GM23338 (cell line): ENCODE results near the gene ANO6. TPM values are rescaled to one million over a fixed set of nuclear protein-coding genes. Genes with fewer than 3 reads are reported as not detected.

Experiments used
- ATAC-seq: fragments of 200-7000 bp; cut with Tn5 transposase; 3 replicates; pipeline ENCODE4 v1.9.1; 2020
- DNase-seq: peaks from one replicate; pipeline ENCODE4 v3.0.0-alpha.2; 2015; ENCODE audit warnings: low spot score
- H2AFZ ChIP-seq: fragments of 200-600 bp; sonication (generic); 2 replicates; pipeline ENCODE4 v1.8.0; 2016; ENCODE audit warnings: antibody characterized with exemption, mild to moderate bottlenecking, moderate library complexity
- H3F3A ChIP-seq: fragments of 200-600 bp; sonication (generic); replicated peaks from 2 replicates; pipeline ENCODE4 v1.8.0; 2017; ENCODE audit warnings: antibody characterized with exemption, mixed run types, low read depth
- H3K27ac ChIP-seq: fragments of 200-600 bp; sonication (generic); 2 replicates; pipeline ENCODE4 v1.6.1; 2016; ENCODE audit warnings: low read depth
- H3K27me3 ChIP-seq: fragments of 200-600 bp; sonication (generic); 2 replicates; pipeline ENCODE4 v1.8.0; 2016; ENCODE audit warnings: mild to moderate bottlenecking, mixed run types, moderate library complexity; ENCODE audit not compliant: insufficient read depth
- H3K36me3 ChIP-seq: fragments of 200-600 bp; sonication (generic); 2 replicates; pipeline ENCODE4 v1.8.0; 2016; ENCODE audit warnings: mild to moderate bottlenecking; ENCODE audit not compliant: insufficient read depth
- H3K4me1 ChIP-seq: fragments of 200-600 bp; sonication (generic); 2 replicates; pipeline ENCODE4 v1.8.0; 2016; ENCODE audit warnings: mild to moderate bottlenecking, moderate library complexity; ENCODE audit not compliant: insufficient read depth
- H3K4me2 ChIP-seq: fragments of 200-600 bp; sonication (generic); 2 replicates; pipeline ENCODE4 v1.7.1; 2017; ENCODE audit warnings: mixed run types
- H3K4me3 ChIP-seq: fragments of 200-600 bp; sonication (generic); 2 replicates; pipeline ENCODE4 v1.6.1; 2016; ENCODE audit warnings: mixed run types
- H3K79me2 ChIP-seq: fragments of 200-600 bp; sonication (generic); replicated peaks from 2 replicates; pipeline ENCODE4 v1.8.0; 2017; ENCODE audit warnings: mild to moderate bottlenecking; ENCODE audit not compliant: insufficient read depth
- H3K9me2 ChIP-seq: fragments of 200-600 bp; sonication (generic); 2 replicates; pipeline ENCODE4 v1.8.0; 2017; ENCODE audit not compliant: insufficient read depth
- H4K20me1 ChIP-seq: fragments of 200-600 bp; sonication (generic); replicated peaks from 2 replicates; pipeline ENCODE4 v1.8.0; 2017; ENCODE audit warnings: mild to moderate bottlenecking; ENCODE audit not compliant: insufficient read depth
- H3K27ac Mint-ChIP-seq: 2 replicates; pipeline ENCODE4 v1.8.0; 2020; ENCODE audit warnings: inconsistent platforms, mild to moderate bottlenecking, moderate library complexity, mixed read lengths
- H3K27me3 Mint-ChIP-seq: 3 replicates; pipeline ENCODE4 v1.8.0; 2022; ENCODE audit warnings: low read depth, mild to moderate bottlenecking, moderate library complexity, mixed read lengths, inconsistent platforms; ENCODE audit not compliant: insufficient read depth, poor library complexity
- H3K36me3 Mint-ChIP-seq: 3 replicates; pipeline ENCODE4 v1.8.0; 2021; ENCODE audit warnings: low read depth, mild to moderate bottlenecking, inconsistent platforms, moderate library complexity, mixed read lengths
- H3K4me1 Mint-ChIP-seq: 3 replicates; pipeline ENCODE4 v1.8.0; 2020; ENCODE audit warnings: mild to moderate bottlenecking, inconsistent platforms, mixed read lengths
- H3K4me3 Mint-ChIP-seq: 3 replicates; pipeline ENCODE4 v1.8.0; 2021; ENCODE audit warnings: moderate library complexity, mild to moderate bottlenecking, inconsistent platforms, mixed read lengths
- H3K9me3 Mint-ChIP-seq: 3 replicates; pipeline ENCODE4 v1.8.0; 2020; ENCODE audit warnings: moderate library complexity, mild to moderate bottlenecking, inconsistent platforms, mixed read lengths
- CREB1 ChIP-seq: fragments of 250-450 bp; sonication (Bioruptor Pico); IDR thresholded peaks from 2 replicates; pipeline ENCODE4 v1.5.0; 2020; ENCODE audit warnings: low read depth, mild to moderate bottlenecking, moderate library complexity
- ETS1 ChIP-seq: IDR thresholded peaks from 2 replicates; pipeline ENCODE4 v1.6.1; 2016; ENCODE audit warnings: antibody characterized with exemption
- EZH2 ChIP-seq: fragments of 200-600 bp; sonication (generic); IDR thresholded peaks from one replicate; pipeline ENCODE4 v1.8.0; 2017; ENCODE audit warnings: antibody characterized with exemption, mild to moderate bottlenecking, low read depth; ENCODE audit not compliant: unreplicated experiment
- EZH2phosphoT487 ChIP-seq: fragments of 200-600 bp; sonication (generic); IDR thresholded peaks from one replicate; pipeline ENCODE4 v1.8.1; 2018; ENCODE audit warnings: antibody characterized with exemption; ENCODE audit not compliant: unreplicated experiment
- JUNB ChIP-seq: IDR thresholded peaks from one replicate; pipeline ENCODE4 v1.6.1; 2016; ENCODE audit warnings: antibody characterized with exemption; ENCODE audit not compliant: unreplicated experiment
- NANOG ChIP-seq: IDR thresholded peaks from 2 replicates; pipeline ENCODE4 v1.6.1; 2016; ENCODE audit warnings: antibody characterized with exemption, borderline replicate concordance
- POLR2AphosphoS5 ChIP-seq: IDR thresholded peaks from 2 replicates; pipeline ENCODE4 v1.6.1; 2016; ENCODE audit warnings: antibody characterized with exemption, low read depth
- REST ChIP-seq: IDR thresholded peaks from one replicate; pipeline ENCODE4 v1.6.1; 2018; ENCODE audit warnings: antibody characterized with exemption; ENCODE audit not compliant: unreplicated experiment
- STAT1 ChIP-seq: IDR thresholded peaks from one replicate; pipeline ENCODE4 v1.6.1; 2016; ENCODE audit warnings: antibody characterized with exemption; ENCODE audit not compliant: unreplicated experiment
- ZNF114 ChIP-seq: fragments of 250-450 bp; sonication (Bioruptor Pico); IDR thresholded peaks from 2 replicates; pipeline ENCODE4 v1.5.0; 2020; ENCODE audit warnings: mild to moderate bottlenecking, moderate library complexity
- ZNF331 ChIP-seq: fragments of 250-450 bp; sonication (Bioruptor Pico); IDR thresholded peaks from 2 replicates; pipeline ENCODE4 v1.5.0; 2020; ENCODE audit warnings: low read depth, mild to moderate bottlenecking, moderate library complexity
- ZNF462 ChIP-seq: fragments of 250-450 bp; sonication (Bioruptor Pico); IDR thresholded peaks from 2 replicates; pipeline ENCODE4 v1.5.0; 2020; ENCODE audit warnings: mild to moderate bottlenecking, moderate library complexity
- polyA plus RNA-seq: library from polyadenylated mRNA; unstranded; fragments of >200 nt; fragmentation: Nextera tagmentation; extraction: Ambion mirVana; gene quantifications from 2 replicates; pipeline ENCODE4 v1.2.1, GENCODE V29; 2016
- total RNA-seq: library from RNA; depleted of rRNA; stranded (reverse); fragments of >200 nt; shearing (Covaris generic); gene quantifications from 2 replicates; pipeline ENCODE4 v1.2.3, GENCODE V29; 2014

The ANO6 gene
- total and polyA plus RNA-seq, 2 experiments from 2014 or later, result 21.1 to 48.9 TPM

- TF ChIP-seq EZH2phosphoT487, result no peak
- no peak for TF ChIP-seq JUNB
- no peak for TF ChIP-seq EZH2
- no peak for TF ChIP-seq ZNF331
Observed at GRCh38 chr12:45215419-45216229, at the start of gene ANO6 (continued).

GRCh38 chr12:45168976-45169375 is 46.9 kb upstream of the ANO6 start:
- Mint-ChIP-seq H3K4me1 (no peaks in the 10 kb centered on the region), H3K27me3 (no peaks in the 10 kb centered on the region), H3K9me3 (no peaks in the 10 kb centered on the region; the same call in 2 of the 3 replicates), H3K4me3 (no peak overlapping the region), H3K36me3 (peaks cover 4% of the 10 kb centered on the region), H3K27ac (no peak overlapping the region)
- DNase-seq (no peak), ATAC-seq (no peak)
- no peak overlapping the region for H2AFZ ChIP-seq
- no peaks in the 10 kb centered on the region for H3K36me3 ChIP-seq
- no peak overlapping the region for H3K4me2 ChIP-seq
- H3F3A ChIP-seq, result no peaks in the 10 kb centered on the region
- no peak overlapping the region for H3K4me3 ChIP-seq
- H3K27ac ChIP-seq, result no peak overlapping the region
- H4K20me1 ChIP-seq, result no peaks in the 10 kb centered on the region
- H3K4me1 ChIP-seq, result no peaks in the 10 kb centered on the region
- H3K27me3 ChIP-seq, result no peaks in the 10 kb centered on the region
- no peaks in the 10 kb centered on the region for H3K79me2 ChIP-seq
- H3K9me2 ChIP-seq, result no peaks in the 10 kb centered on the region
- no peak for TF ChIP-seq EZH2phosphoT487
- TF ChIP-seq ETS1, result no peak
- no peak for TF ChIP-seq CREB1 (CRISPR knock-in tag)
- TF ChIP-seq ZNF331, result no peak
- no peak for TF ChIP-seq ZNF462 (CRISPR knock-in tag)
- TF ChIP-seq EZH2, result no peak
- TF ChIP-seq REST, result no peak
- no peak for TF ChIP-seq STAT1
- no peak for TF ChIP-seq ZNF114 (CRISPR knock-in tag)
- no peak for TF ChIP-seq POLR2AphosphoS5
- TF ChIP-seq NANOG, result no peak
- no peak for TF ChIP-seq JUNB
